OCI-LY1 (cell line): Measurements from ENCODE around the gene MAGI2.

ENCODE experiments used
- H2AFZ ChIP-seq: fragments of 200-600 bp; sonication (generic), shearing (Covaris generic); 2 replicates; pipeline ENCODE4 v1.6.0; 2014; ENCODE audit warnings: antibody characterized with exemption, mild to moderate bottlenecking, low read length
- H3F3A ChIP-seq: fragments of 200-600 bp; sonication (generic), shearing (Covaris generic); 2 replicates; pipeline ENCODE4 v1.6.0; 2014; ENCODE audit warnings: mild to moderate bottlenecking, antibody characterized with exemption, low read length, moderate library complexity; ENCODE audit not compliant: insufficient read depth
- H3K27ac ChIP-seq: fragments of 200-600 bp; sonication (generic); 2 replicates; pipeline ENCODE4 v1.5.1; 2014; ENCODE audit warnings: low read length, mixed run types, mild to moderate bottlenecking, low read depth; ENCODE audit not compliant: poor library complexity, severe bottlenecking
- H3K27me3 ChIP-seq: fragments of 200-600 bp; sonication (generic); 2 replicates; pipeline ENCODE4 v1.6.0; 2014; ENCODE audit warnings: antibody characterized with exemption, mild to moderate bottlenecking, low read length, moderate library complexity; ENCODE audit not compliant: insufficient read depth
- H3K36me3 ChIP-seq: fragments of 200-600 bp; sonication (generic); 2 replicates; pipeline ENCODE4 v1.6.1; 2014; ENCODE audit warnings: mild to moderate bottlenecking, antibody characterized with exemption, low read length, moderate library complexity, mixed read lengths; ENCODE audit not compliant: insufficient read depth
- H3K4me1 ChIP-seq: fragments of 200-600 bp; sonication (generic); 2 replicates; pipeline ENCODE4 v1.5.1; 2014; ENCODE audit warnings: mild to moderate bottlenecking, low read length, moderate library complexity; ENCODE audit not compliant: insufficient read depth, severe bottlenecking
- H3K4me2 ChIP-seq: fragments of 200-600 bp; sonication (generic), shearing (Covaris generic); 2 replicates; pipeline ENCODE4 v1.6.1; 2014; ENCODE audit warnings: low read length
- H3K4me3 ChIP-seq: fragments of 200-600 bp; sonication (generic); 2 replicates; pipeline ENCODE4 v1.5.1; 2014; ENCODE audit warnings: low read length, low read depth, mild to moderate bottlenecking, mixed read lengths; ENCODE audit not compliant: poor library complexity, severe bottlenecking
- H3K79me2 ChIP-seq: fragments of 200-600 bp; shearing (Covaris generic); 2 replicates; pipeline ENCODE4 v1.6.1; 2016; ENCODE audit warnings: mixed run types, low read length, mixed read lengths; ENCODE audit not compliant: insufficient read depth
- H3K9ac ChIP-seq: fragments of 200-600 bp; sonication (generic), shearing (Covaris generic); 2 replicates; pipeline ENCODE4 v1.6.1; 2014; ENCODE audit warnings: mild to moderate bottlenecking, low read length, mixed read lengths
- H3K9me2 ChIP-seq: fragments of 200-600 bp; sonication (generic), shearing (Covaris generic); 2 replicates; pipeline ENCODE4 v1.6.1; 2014; ENCODE audit warnings: low read depth, mild to moderate bottlenecking, low read length, mixed read lengths
- H3K9me3 ChIP-seq: fragments of 200-600 bp; shearing (Covaris generic); 2 replicates; pipeline ENCODE4 v1.6.1; 2014; ENCODE audit warnings: low read length, mixed read lengths
- H4K20me1 ChIP-seq: fragments of 200-600 bp; sonication (generic), shearing (Covaris generic); 2 replicates; pipeline ENCODE4 v1.6.0; 2016; ENCODE audit warnings: mild to moderate bottlenecking, low read length; ENCODE audit not compliant: insufficient read depth
- CTCF ChIP-seq: fragments of 200-600 bp; sonication (generic), shearing (Covaris generic); IDR thresholded peaks from 2 replicates; pipeline ENCODE4 v1.5.1; 2017; ENCODE audit warnings: mild to moderate bottlenecking, antibody characterized with exemption, low read length, moderate library complexity, mixed read lengths
- EZH2 ChIP-seq: fragments of 200-600 bp; sonication (generic), shearing (Covaris generic); IDR thresholded peaks from 2 replicates; pipeline ENCODE4 v1.8.0; 2017; ENCODE audit warnings: borderline replicate concordance, mixed run types, mild to moderate bottlenecking, antibody characterized with exemption, low read length, moderate library complexity, mixed read lengths

The MAGI2 gene

GRCh38 chr7:79361214-79361613 is 92.3 kb downstream of the MAGI2 start:
- no peaks in the 10 kb centered on the region for H3K4me1 ChIP-seq
- no peaks in the 10 kb centered on the region for H3K9me3 ChIP-seq
- H3K27me3 ChIP-seq = no peaks in the 10 kb centered on the region
- H3K4me2 ChIP-seq = no peak overlapping the region
- H3F3A ChIP-seq = no peaks in the 10 kb centered on the region
- H2AFZ ChIP-seq = no peak overlapping the region
- H3K79me2 ChIP-seq = no peaks in the 10 kb centered on the region
- H4K20me1 ChIP-seq = no peaks in the 10 kb centered on the region
- no peak overlapping the region for H3K27ac ChIP-seq
- no peaks in the 10 kb centered on the region for H3K9me2 ChIP-seq
- peak; percentile 26; the same call in 1 of the 2 replicates for TF ChIP-seq CTCF
- TF ChIP-seq EZH2 = no peak
- no peak overlapping the region for H3K4me3 ChIP-seq
- H3K36me3 ChIP-seq = no peaks in the 10 kb centered on the region
- no peak overlapping the region for H3K9ac ChIP-seq

- Histone ChIP-seq H3K79me2 (no peaks in the 10 kb centered on the region), H3K27me3 (no peaks in the 10 kb centered on the region), H3K9me3 (no peaks in the 10 kb centered on the region), H2AFZ (no peak overlapping the region), H3K27ac (no peak overlapping the region), H3K9me2 (no peaks in the 10 kb centered on the region), H3K4me1 (no peaks in the 10 kb centered on the region), H4K20me1 (no peaks in the 10 kb centered on the region), H3K4me3 (no peak overlapping the region), H3F3A (no peaks in the 10 kb centered on the region), H3K9ac (no peak overlapping the region), H3K4me2 (no peak overlapping the region), H3K36me3 (no peaks in the 10 kb centered on the region)
- TF ChIP-seq CTCF = no peak
Measured at GRCh38 chr7:79359827-79360226, 93.6 kb downstream of the MAGI2 start.

- no peak overlapping the region for H3K27ac ChIP-seq
- no peak for TF ChIP-seq CTCF
- no peak for TF ChIP-seq EZH2
- H3K4me2 ChIP-seq = no peak overlapping the region
- no peaks in the 10 kb centered on the region for H3K79me2 ChIP-seq
- H3K4me1 ChIP-seq = no peaks in the 10 kb centered on the region
- H2AFZ ChIP-seq = no peak overlapping the region
- no peaks in the 10 kb centered on the region for H3K9me2 ChIP-seq
- no peaks in the 10 kb centered on the region for H3F3A ChIP-seq
- H3K9ac ChIP-seq = no peak overlapping the region
- H3K4me3 ChIP-seq = no peak overlapping the region
- H4K20me1 ChIP-seq = no peaks in the 10 kb centered on the region
- H3K9me3 ChIP-seq = no peaks in the 10 kb centered on the region
- no peaks in the 10 kb centered on the region for H3K36me3 ChIP-seq
- H3K27me3 ChIP-seq = no peaks in the 10 kb centered on the region
Measured at GRCh38 chr7:79357101-79357500, 96.4 kb downstream of the MAGI2 start.
